H1 (cell line): ENCODE measurements around the gene MED13. TPM values are rescaled to one million over a fixed set of nuclear protein-coding genes. Genes with fewer than 3 reads are reported as not detected.

ENCODE experiments used
- CBX5 ChIP-seq: fragments of 300-800, 300-1000 bp; sonication (generic); IDR thresholded peaks from 2 replicates; pipeline ENCODE4 v1.7.1; 2016; ENCODE audit warnings: antibody characterized with exemption, low read length, low read depth
- CREB1 ChIP-seq: IDR thresholded peaks from 2 replicates; pipeline ENCODE4 v1.6.1; 2012; ENCODE audit warnings: inconsistent platforms
- CTCF ChIP-seq, 3 experiments: IDR thresholded peaks; 1 replicate in 2 of 3; 2 replicates in 1 of 3; pipeline versions ENCODE4 v1.5.1 to v1.6.1; 2011; ENCODE audit warnings: low read length in 3 of 3, mild to moderate bottlenecking in 3 of 3, inconsistent platforms in 2 of 3, low read depth in 1 of 3, moderate library complexity in 1 of 3; ENCODE audit not compliant: insufficient read depth in 1 of 3; ENCODE audit errors: control extremely low read depth in 1 of 3
- GTF2F1 ChIP-seq: IDR thresholded peaks from 2 replicates; pipeline ENCODE4 v1.6.1; 2012; ENCODE audit warnings: low read depth, low read length, improper control_type of control experiment, borderline replicate concordance
- KDM5A ChIP-seq: fragments of 200-600 bp; IDR thresholded peaks from 2 replicates; pipeline ENCODE4 v1.7.1; 2012; ENCODE audit warnings: mild to moderate bottlenecking, low read length, inconsistent platforms, mixed read lengths
- polyA plus RNA-seq, 7 experiments: library from polyadenylated mRNA; depleted of rRNA in 3 of 7; stranded (reverse) in 5 of 7; unstranded in 2 of 7; fragments of >200 nt in 5 of 7; fragments of 200-250 nt in 2 of 7; gene quantifications; 1 replicate in 5 of 7; 2 replicates in 1 of 7; 4 replicates in 1 of 7; pipeline versions ENCODE4 v1.2.1 to v1.2.3, GENCODE V29; 2011 to 2013; ENCODE audit warnings: missing spikeins in 2 of 7, mixed read lengths in 2 of 7
- total RNA-seq: library from RNA; stranded (reverse); fragmentation: NEBNext Ultra II Directional; extraction: Animal tissue kit (Norgen Biotek cat#: 25700); gene quantifications from 2 replicates; pipeline ENCODE4 v1.2.1, GENCODE V29; 2021
- TF ChIP-seq, protein P1 (sequence below): IDR thresholded peaks from 2 replicates; pipeline ENCODE4 v1.6.1; 2012; ENCODE audit warnings: low read length, inconsistent platforms

The MED13 gene
- total and polyA plus RNA-seq, 2 of the 8 experiments (the other 6 are each of a cell fraction or from before 2014, with no cell fraction given): 11.3 to 44.8 TPM

DNA sequence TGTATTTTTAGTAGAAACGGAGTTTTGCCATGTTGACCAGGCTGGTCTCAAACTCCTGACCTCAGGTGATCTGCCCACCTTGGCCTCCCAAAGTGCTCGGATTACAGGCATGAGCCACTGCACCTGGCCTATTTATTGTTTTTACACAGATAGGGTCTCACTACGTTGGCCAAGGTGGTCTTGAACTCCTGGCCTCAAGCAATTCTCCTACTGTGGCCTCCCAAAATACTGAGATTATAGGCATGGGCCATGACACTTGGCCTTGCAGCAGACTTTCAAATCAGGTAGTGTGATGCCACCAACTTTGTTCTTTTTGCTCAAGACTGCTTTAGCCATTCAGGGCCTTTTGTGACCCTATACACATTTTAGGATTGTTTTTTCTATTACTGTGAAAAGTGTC is 75.6 kb downstream of the MED13 start (continued):
- TF ChIP-seq, protein P1, sequence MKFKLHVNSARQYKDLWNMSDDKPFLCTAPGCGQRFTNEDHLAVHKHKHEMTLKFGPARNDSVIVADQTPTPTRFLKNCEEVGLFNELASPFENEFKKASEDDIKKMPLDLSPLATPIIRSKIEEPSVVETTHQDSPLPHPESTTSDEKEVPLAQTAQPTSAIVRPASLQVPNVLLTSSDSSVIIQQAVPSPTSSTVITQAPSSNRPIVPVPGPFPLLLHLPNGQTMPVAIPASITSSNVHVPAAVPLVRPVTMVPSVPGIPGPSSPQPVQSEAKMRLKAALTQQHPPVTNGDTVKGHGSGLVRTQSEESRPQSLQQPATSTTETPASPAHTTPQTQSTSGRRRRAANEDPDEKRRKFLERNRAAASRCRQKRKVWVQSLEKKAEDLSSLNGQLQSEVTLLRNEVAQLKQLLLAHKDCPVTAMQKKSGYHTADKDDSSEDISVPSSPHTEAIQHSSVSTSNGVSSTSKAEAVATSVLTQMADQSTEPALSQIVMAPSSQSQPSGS: no peak
- no peak for TF ChIP-seq KDM5A
- no peak for TF ChIP-seq GTF2F1
- no peak for TF ChIP-seq CTCF (IDR thresholded peaks at IDR 0.05; ENCODE audit: control extremely low read depth in 1 of 3, insufficient read depth in 1 of 3, low read depth in 1 of 3, low read length in 3 of 3)
- no peak for TF ChIP-seq CREB1
- TF ChIP-seq CBX5: no peak
- TF ChIP-seq, all 59 proteins: peak for 0
